Effector memory CD8-positive, alpha-beta T cell (primary cell): ENCODE data around the gene GPC6.
"Not testable (repeated sequence)": the region's sequence is repeated elsewhere in the genome, so short reads cannot be mapped to it uniquely, and the experiment has no call there.

Experiments
- ATAC-seq: fragments of 150-1000 bp; cut with Tn5 transposase; replicated peaks from 2 replicates; pipeline ENCODE4 v1.10.0; 2021; ENCODE audit warnings: mild to moderate bottlenecking, moderate library complexity
- DNase-seq, 3 experiments: peaks; one replicate each; pipeline ENCODE4 v3.0.0; 2021
- H3K27ac Mint-ChIP-seq, 2 donors: one replicate each; pipeline ENCODE4 v1.8.0; 2022; ENCODE audit warnings: mild to moderate bottlenecking in 2 of 2, mixed read lengths in 2 of 2, moderate library complexity in 2 of 2
- H3K27me3 Mint-ChIP-seq, 2 donors: one replicate each; pipeline ENCODE4 v1.8.0; 2022; ENCODE audit warnings: mixed read lengths in 2 of 2
- H3K36me3 Mint-ChIP-seq: one replicate; pipeline ENCODE4 v1.8.0; 2022; ENCODE audit warnings: mild to moderate bottlenecking, moderate library complexity, mixed read lengths; ENCODE audit not compliant: insufficient read depth
- H3K4me1 Mint-ChIP-seq, 2 donors: one replicate each; pipeline ENCODE4 v1.8.0; 2022; ENCODE audit warnings: low read depth in 2 of 2, mixed read lengths in 2 of 2
- H3K4me3 Mint-ChIP-seq, 2 donors: one replicate each; pipeline ENCODE4 v1.8.0; 2022; ENCODE audit warnings: mild to moderate bottlenecking in 2 of 2, mixed read lengths in 2 of 2, moderate library complexity in 2 of 2
- H3K9me3 Mint-ChIP-seq, 2 donors: one replicate each; pipeline ENCODE4 v1.8.0; 2022; ENCODE audit warnings: mixed read lengths in 2 of 2

GPC6 gene

GRCh38 chr13:93293710-93294109 lies 67.1 kb downstream of the GPC6 start:
- Mint-ChIP-seq H3K27ac (no peak overlapping the region), H3K9me3 (peaks cover 0 to 3% of the 10 kb centered on the region in 2 donors), H3K4me3 (no peak overlapping the region), H3K4me1 (no peaks in the 10 kb centered on the region), H3K27me3 (no peaks in the 10 kb centered on the region), H3K36me3 (peaks cover 3% of the 10 kb centered on the region)
- ATAC-seq = no peak
- no peak for DNase-seq

- no peak for ATAC-seq
These were observed 70.0 kb downstream of the GPC6 start for GRCh38 chr13:93296584-93296983.

DNA sequence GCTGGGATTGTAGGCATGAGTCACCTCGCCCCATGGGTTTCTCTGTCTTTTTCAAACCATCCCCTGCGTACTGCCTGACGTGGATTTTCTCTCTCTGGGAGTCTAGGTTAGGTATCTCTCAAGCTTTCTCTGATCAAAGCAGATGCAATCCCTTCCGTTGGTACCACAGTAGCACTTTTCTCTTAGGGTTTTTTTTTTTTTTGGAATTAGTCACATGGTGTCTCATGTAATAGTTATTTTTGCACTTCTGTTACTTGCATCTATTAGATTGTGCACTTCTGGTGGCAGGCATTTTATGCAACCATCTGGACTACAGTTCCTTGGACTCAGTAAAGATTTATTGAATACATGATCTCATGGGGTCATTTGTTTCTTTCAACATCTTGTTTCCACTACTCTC lies 72.1 kb downstream of the GPC6 start:
- no peaks in the 10 kb centered on the region for H3K27me3 Mint-ChIP-seq
- H3K9me3 Mint-ChIP-seq = peaks cover 0 to 3% of the 10 kb centered on the region in 2 donors
- no peak for DNase-seq
- ATAC-seq = no peak
- no peaks in the 10 kb centered on the region for H3K4me1 Mint-ChIP-seq
- H3K36me3 Mint-ChIP-seq = peaks cover 3% of the 10 kb centered on the region
- no peak overlapping the region for H3K4me3 Mint-ChIP-seq
- H3K27ac Mint-ChIP-seq = no peak overlapping the region

More at GRCh38 chr13:93296584-93296983, 70.0 kb downstream of the GPC6 start:
- H3K4me1 Mint-ChIP-seq = no peaks in the 10 kb centered on the region
- no peak for DNase-seq
- no peak overlapping the region for H3K4me3 Mint-ChIP-seq
- H3K27ac Mint-ChIP-seq = no peak overlapping the region
- peaks cover 0 to 3% of the 10 kb centered on the region in 2 donors for H3K9me3 Mint-ChIP-seq
- no peaks in the 10 kb centered on the region for H3K27me3 Mint-ChIP-seq
- H3K36me3 Mint-ChIP-seq = peaks cover 3% of the 10 kb centered on the region

DNA sequence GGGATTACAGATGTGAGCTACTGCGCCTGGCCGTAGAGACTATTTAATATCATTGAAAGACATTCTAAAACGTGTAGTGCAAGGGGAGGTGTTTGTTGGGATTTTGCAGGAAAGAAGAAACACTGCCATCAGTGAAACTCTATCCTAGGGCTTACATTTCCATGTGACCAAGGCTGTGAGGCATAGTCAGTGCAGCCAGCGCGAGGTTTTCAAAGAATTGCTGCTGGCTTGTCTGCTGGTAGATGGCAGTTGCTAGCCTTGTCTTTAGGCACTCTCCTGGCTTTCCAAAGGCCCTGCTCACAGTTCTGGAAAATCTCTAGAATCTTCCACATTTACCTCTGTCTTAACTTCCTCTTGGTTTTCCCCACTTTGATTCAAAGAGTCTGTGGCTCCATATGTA lies 77.5 kb downstream of the GPC6 start:
- Mint-ChIP-seq H3K27ac (no peak overlapping the region), H3K9me3 (peaks cover 0 to 4% of the 10 kb centered on the region in 2 donors), H3K27me3 (no peaks in the 10 kb centered on the region), H3K4me1 (no peaks in the 10 kb centered on the region), H3K36me3 (no peaks in the 10 kb centered on the region), H3K4me3 (no peak overlapping the region)
- DNase-seq (no peak), ATAC-seq (no peak)

DNA sequence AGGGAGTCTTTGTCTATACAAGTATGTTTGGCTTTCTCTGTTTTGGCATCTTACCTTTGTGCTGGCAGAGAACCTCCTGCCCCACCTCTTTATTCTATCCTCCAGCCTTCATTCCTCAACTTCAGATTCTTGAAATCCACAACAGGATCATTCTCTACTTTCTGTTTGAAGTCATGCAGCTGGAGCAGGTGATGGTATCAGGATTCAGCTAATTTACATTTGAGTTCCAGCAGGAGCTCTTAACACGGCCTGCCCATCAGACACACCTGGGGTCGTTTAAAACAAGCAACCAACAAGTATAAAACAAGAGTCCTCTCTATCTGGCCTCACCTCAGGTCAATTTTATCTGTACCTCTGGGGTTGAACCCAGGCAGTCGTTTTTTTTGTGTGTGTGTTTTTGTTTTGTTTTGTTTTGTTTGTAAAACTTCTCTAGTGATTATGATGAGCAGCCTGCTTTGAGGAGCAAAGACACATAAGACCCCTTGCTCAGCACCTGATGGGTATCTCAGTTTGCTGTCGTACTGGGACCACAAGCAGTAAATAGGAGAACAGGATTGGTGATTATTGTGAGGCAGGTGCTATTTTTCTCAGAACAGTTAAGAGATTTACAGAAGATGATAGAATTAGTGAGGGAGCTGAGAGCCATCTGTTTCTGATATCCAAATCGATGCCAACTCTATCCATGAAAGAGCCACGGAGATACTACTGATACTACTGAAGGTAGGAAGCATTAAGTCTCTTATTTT lies 78.4 kb downstream of the GPC6 start:
- H3K36me3 Mint-ChIP-seq = no peaks in the 10 kb centered on the region
- no peak overlapping the region for H3K4me3 Mint-ChIP-seq
- peaks cover 0 to 4% of the 10 kb centered on the region in 2 donors for H3K9me3 Mint-ChIP-seq
- DNase-seq = no peak
- H3K27ac Mint-ChIP-seq = no peak overlapping the region
- H3K27me3 Mint-ChIP-seq = no peaks in the 10 kb centered on the region
- no peaks in the 10 kb centered on the region for H3K4me1 Mint-ChIP-seq
- no peak for ATAC-seq

GRCh38 chr13:93305886-93306285 lies 79.3 kb downstream of the GPC6 start:
- Mint-ChIP-seq H3K4me3 (no peak overlapping the region), H3K36me3 (no peaks in the 10 kb centered on the region), H3K27ac (no peak overlapping the region), H3K27me3 (no peaks in the 10 kb centered on the region), H3K9me3 (peaks cover 0 to 4% of the 10 kb centered on the region in 2 donors), H3K4me1 (no peaks in the 10 kb centered on the region)
- ATAC-seq = no peak
- DNase-seq = no peak

GRCh38 chr13:93307136-93307535 lies 80.5 kb downstream of the GPC6 start:
- Mint-ChIP-seq H3K27ac (no peak overlapping the region), H3K36me3 (no peaks in the 10 kb centered on the region), H3K27me3 (no peaks in the 10 kb centered on the region), H3K4me3 (no peak overlapping the region), H3K4me1 (no peaks in the 10 kb centered on the region), H3K9me3 (peaks cover 0 to 4% of the 10 kb centered on the region in 2 donors)
- DNase-seq (no peak), ATAC-seq (no peak)

DNA sequence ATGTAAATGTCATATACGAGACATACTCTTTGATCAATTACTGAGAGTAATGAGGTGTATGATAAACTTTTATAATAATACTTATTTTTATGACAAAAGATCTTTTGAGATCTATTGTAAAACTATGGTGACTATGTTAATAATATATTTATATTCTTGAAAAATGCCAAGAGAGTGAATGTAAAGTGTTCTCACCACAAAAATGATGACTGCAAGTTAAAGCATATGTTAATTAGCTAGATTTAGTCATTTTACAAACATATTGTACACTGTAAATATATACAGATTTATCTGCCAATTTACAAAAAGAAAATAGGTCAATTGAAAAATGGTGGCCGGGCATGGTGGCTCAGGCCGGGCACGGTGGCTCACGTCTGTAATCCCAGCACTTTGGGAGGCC lies 81.0 kb downstream of the GPC6 start:
- H3K9me3 Mint-ChIP-seq = peaks cover 0 to 4% of the 10 kb centered on the region in 2 donors
- H3K4me3 Mint-ChIP-seq = no peak overlapping the region
- H3K36me3 Mint-ChIP-seq = no peaks in the 10 kb centered on the region
- H3K27ac Mint-ChIP-seq = no peak overlapping the region
- ATAC-seq = no peak
- no peaks in the 10 kb centered on the region for H3K4me1 Mint-ChIP-seq
- DNase-seq = no peak
- H3K27me3 Mint-ChIP-seq = no peaks in the 10 kb centered on the region

DNA sequence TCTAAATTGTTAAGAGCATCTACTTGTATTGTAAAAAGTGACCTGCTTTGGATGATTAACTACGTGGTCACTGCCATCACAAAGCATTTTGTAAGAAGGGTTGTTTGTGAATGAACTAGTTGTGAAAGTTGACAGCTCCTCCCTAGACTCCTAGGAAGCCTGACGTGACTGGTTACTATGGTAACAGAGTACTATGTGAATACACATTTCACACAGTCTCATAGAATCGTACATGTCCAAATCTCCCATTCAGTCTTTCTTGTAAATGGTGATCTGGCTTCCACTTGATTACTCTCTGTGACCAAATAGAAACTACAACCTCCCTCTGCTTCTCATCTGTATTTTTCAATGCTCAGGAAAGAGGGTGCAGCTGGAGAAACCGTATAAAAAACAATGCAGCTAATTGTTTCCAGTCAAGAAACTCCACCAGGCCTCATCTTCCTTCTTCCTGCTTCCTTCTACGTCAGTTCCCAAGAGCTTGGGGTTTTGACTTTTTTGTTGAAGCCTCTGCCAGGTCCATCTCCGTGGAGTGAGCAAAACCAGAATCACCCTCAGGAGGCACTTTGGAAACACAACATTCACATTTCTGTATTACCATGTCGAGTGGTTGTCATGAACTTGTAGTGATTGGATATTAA lies 83.4 kb downstream of the GPC6 start:
- no peak for DNase-seq
- no peaks in the 10 kb centered on the region for H3K4me1 Mint-ChIP-seq

DNA sequence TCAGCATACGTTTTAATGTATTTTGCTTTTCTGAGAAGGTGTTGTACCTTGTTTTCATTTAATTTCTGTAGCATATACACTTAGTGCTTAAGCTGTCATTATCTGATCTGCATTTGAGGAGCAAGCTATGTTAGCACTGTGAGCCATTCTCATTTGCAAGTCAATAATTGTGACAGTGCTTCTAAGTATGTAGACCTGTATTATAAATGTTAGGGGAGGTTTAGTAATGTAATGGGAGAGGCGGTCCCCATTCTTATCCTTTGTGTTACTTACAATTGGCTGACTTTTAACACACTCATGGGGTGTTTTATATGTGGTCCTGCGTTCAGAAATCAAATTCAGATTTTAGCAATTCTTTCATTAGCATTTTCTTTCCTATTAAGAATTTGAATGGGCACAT lies 90.2 kb downstream of the GPC6 start:
- Mint-ChIP-seq H3K4me3 (no peak overlapping the region), H3K4me1 (no peaks in the 10 kb centered on the region), H3K9me3 (no peaks in the 10 kb centered on the region), H3K36me3 (no peaks in the 10 kb centered on the region), H3K27ac (no peak overlapping the region), H3K27me3 (no peaks in the 10 kb centered on the region)
- DNase-seq (no peak), ATAC-seq (no peak)

More for the DNA sequence above, 83.4 kb downstream of the GPC6 start:
- no peak for ATAC-seq
- Mint-ChIP-seq H3K36me3 (no peaks in the 10 kb centered on the region), H3K4me3 (no peak overlapping the region), H3K27ac (no peak overlapping the region), H3K27me3 (no peaks in the 10 kb centered on the region), H3K9me3 (no peaks in the 10 kb centered on the region)

DNA sequence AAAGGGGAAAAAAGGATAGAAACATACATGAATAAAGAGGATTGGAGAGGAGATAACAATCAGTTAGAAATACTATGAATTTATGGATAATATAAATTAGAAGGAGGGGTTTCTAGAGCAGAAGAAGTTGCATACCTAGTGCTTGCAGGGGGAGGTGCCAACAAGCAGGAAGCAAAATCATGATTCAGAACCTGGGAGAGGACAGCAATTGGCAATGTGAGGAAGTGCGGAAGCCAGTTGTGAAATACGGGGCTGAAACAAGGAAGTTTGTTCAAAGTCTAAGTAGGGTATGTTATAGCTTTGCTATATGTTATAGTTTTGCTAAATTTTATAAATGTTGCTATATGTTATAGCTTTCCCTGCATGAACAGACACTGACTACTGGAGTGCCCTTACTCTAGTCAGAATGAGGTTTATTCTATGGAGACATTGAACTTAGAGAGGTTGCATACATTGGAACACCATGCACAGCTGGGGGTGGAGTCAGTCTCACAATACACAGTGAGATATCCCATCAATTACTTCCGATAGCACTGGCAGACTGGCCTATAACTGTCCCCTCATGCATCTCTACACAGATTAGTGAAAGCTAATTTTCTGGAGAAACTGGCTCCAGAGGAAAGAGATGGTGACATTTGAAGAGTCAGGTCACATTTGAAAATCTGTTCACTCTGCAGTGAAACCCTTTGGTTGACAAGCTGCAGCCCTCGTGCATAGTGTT lies 92.1 kb downstream of the GPC6 start:
- no peak for DNase-seq
- no peak overlapping the region for H3K27ac Mint-ChIP-seq
- H3K36me3 Mint-ChIP-seq = no peaks in the 10 kb centered on the region
- no peak overlapping the region for H3K4me3 Mint-ChIP-seq
- no peaks in the 10 kb centered on the region for H3K4me1 Mint-ChIP-seq
- no peak for ATAC-seq
- no peaks in the 10 kb centered on the region for H3K9me3 Mint-ChIP-seq
- H3K27me3 Mint-ChIP-seq = no peaks in the 10 kb centered on the region

- Mint-ChIP-seq H3K4me1 (no peaks in the 10 kb centered on the region), H3K36me3 (no peaks in the 10 kb centered on the region), H3K27ac (no peak overlapping the region), H3K4me3 (no peak overlapping the region), H3K9me3 (peaks cover 0 to 5% of the 10 kb centered on the region in 2 donors), H3K27me3 (no peaks in the 10 kb centered on the region)
- ATAC-seq (no peak), DNase-seq (no peak)
These were observed 94.3 kb downstream of the GPC6 start for GRCh38 chr13:93320942-93321341.

DNA sequence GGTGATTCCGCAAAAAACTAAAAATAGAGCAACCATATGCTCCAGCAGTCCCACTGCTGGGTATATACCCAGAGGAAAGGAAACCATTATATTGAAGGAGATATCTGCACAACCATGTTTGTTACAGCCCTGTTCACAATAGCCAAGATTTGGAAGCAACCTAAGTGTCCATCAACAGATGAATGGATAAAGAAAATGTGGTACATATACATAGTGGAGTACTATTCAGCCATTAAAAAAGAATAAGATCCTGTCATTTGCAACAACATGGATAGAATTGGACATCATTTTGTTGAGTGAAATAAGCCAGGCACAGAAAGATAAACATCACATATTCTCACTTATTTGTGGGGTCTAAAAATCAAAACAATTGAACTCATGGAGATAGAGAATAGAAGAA lies 97.3 kb downstream of the GPC6 start:
- H3K4me1 Mint-ChIP-seq, H3K4me3 Mint-ChIP-seq, H3K27ac Mint-ChIP-seq, DNase-seq, H3K36me3 Mint-ChIP-seq, H3K27me3 Mint-ChIP-seq, ATAC-seq, H3K9me3 Mint-ChIP-seq: not testable (repeated sequence)
